Neural progenitor cell (in vitro differentiated cells): ENCODE measurements around the gene ZNF488. TPM values are rescaled to one million over a fixed set of nuclear protein-coding genes. Genes with fewer than 3 reads are reported as not detected.

Source experiments
- DNase-seq: peaks from one replicate; pipeline ENCODE4 v3.0.0-alpha.2; 2016; ENCODE audit warnings: low spot score
- H2AFZ ChIP-seq: fragments of 200-600 bp; sonication (generic); replicated peaks from 2 replicates; pipeline ENCODE4 v1.6.1; 2016; ENCODE audit warnings: antibody characterized with exemption
- H3F3A ChIP-seq: fragments of 200-600 bp; sonication (generic); 2 replicates; pipeline ENCODE4 v1.6.1; 2016; ENCODE audit warnings: antibody characterized with exemption, low read depth
- H3K27ac ChIP-seq: fragments of 200-600 bp; sonication (generic); 2 replicates; pipeline ENCODE4 v1.5.1; 2016; ENCODE audit warnings: mild to moderate bottlenecking
- H3K27me3 ChIP-seq: fragments of 200-600 bp; sonication (generic); 2 replicates; pipeline ENCODE4 v1.6.1; 2016; ENCODE audit warnings: mild to moderate bottlenecking, moderate library complexity
- H3K36me3 ChIP-seq: fragments of 200-600 bp; sonication (generic); 2 replicates; pipeline ENCODE4 v1.5.1; 2016
- H3K4me1 ChIP-seq: fragments of 200-600 bp; sonication (generic); 2 replicates; pipeline ENCODE4 v1.6.1; 2016; ENCODE audit warnings: mixed run types
- H3K4me2 ChIP-seq: fragments of 200-600 bp; sonication (generic); 2 replicates; pipeline ENCODE4 v1.6.1; 2016
- H3K4me3 ChIP-seq: fragments of 200-600 bp; sonication (generic); 2 replicates; pipeline ENCODE4 v1.5.1; 2016
- H3K79me2 ChIP-seq: fragments of 200-600 bp; sonication (generic); 2 replicates; pipeline ENCODE4 v1.6.1; 2016; ENCODE audit warnings: low read depth
- H3K9ac ChIP-seq: fragments of 200-600 bp; sonication (generic); 2 replicates; pipeline ENCODE4 v1.6.1; 2016
- H3K9me3 ChIP-seq: fragments of 200-600 bp; sonication (generic); 2 replicates; pipeline ENCODE4 v1.5.1; 2016; ENCODE audit warnings: low read depth
- H4K20me1 ChIP-seq: fragments of 200-600 bp; sonication (generic); 2 replicates; pipeline ENCODE4 v1.6.1; 2016; ENCODE audit warnings: low read depth
- H3K27ac Mint-ChIP-seq: 3 replicates; pipeline ENCODE4 v1.8.0; 2021; ENCODE audit warnings: mixed read lengths
- H3K27me3 Mint-ChIP-seq: 2 replicates; pipeline ENCODE4 v1.8.0; 2022; ENCODE audit warnings: low read depth, mild to moderate bottlenecking, inconsistent platforms, moderate library complexity, mixed read lengths; ENCODE audit not compliant: insufficient read depth
- H3K36me3 Mint-ChIP-seq: 3 replicates; pipeline ENCODE4 v1.8.0; 2021; ENCODE audit warnings: mixed read lengths
- H3K4me1 Mint-ChIP-seq: 3 replicates; pipeline ENCODE4 v1.8.0; 2021; ENCODE audit warnings: mixed read lengths
- H3K4me3 Mint-ChIP-seq: 3 replicates; pipeline ENCODE4 v1.8.0; 2021; ENCODE audit warnings: mild to moderate bottlenecking, moderate library complexity, mixed read lengths
- H3K9me3 Mint-ChIP-seq: 3 replicates; pipeline ENCODE4 v1.8.0; 2020; ENCODE audit warnings: mixed read lengths
- CTCF ChIP-seq: fragments of 200-600 bp; sonication (generic); IDR thresholded peaks from 2 replicates; pipeline ENCODE4 v1.5.1; 2017; ENCODE audit warnings: antibody characterized with exemption, mild to moderate bottlenecking
- EZH2 ChIP-seq: fragments of 200-600 bp; sonication (generic); IDR thresholded peaks from 2 replicates; pipeline ENCODE4 v1.6.1; 2017; ENCODE audit warnings: antibody characterized with exemption, mild to moderate bottlenecking, moderate library complexity
- EZH2phosphoT487 ChIP-seq: fragments of 200-600 bp; sonication (generic); IDR thresholded peaks from 2 replicates; pipeline ENCODE4 v1.6.1; 2017; ENCODE audit warnings: antibody characterized with exemption
- total RNA-seq: library from RNA; depleted of rRNA; stranded (reverse); fragments of >200 nt; gene quantifications from 2 replicates; pipeline ENCODE4 v1.2.3, GENCODE V29; 2015; ENCODE audit warnings: low replicate concordance

Gene ZNF488
- total RNA-seq, 1 donor from 2014 or later = not detected

DNA sequence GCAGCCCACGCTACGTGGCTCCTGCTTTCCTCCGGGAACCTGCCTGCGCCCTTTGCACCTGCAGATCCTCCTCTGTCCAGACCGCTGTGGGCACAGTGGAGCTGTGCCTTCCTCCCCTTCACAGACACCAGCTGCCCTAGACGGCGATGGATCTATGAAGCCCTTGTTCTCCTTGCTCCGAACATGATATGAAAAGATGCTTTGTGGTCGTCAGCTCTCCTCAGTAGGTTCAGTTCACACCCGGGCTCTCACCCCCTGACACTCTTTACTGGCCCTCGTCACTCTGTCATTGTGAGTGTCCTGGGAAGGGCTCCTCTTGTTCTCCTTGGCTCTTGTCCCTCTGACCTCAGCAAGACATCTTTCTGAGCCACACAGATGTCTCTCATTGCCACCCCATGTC lies 4.2 kb downstream of the ZNF488 start:
- Mint-ChIP-seq H3K4me3 (no peak overlapping the region), H3K27me3 (peaks cover 18% of the 10 kb centered on the region), H3K27ac (no peak overlapping the region), H3K36me3 (no peaks in the 10 kb centered on the region), H3K4me1 (peaks cover 15% of the 10 kb centered on the region), H3K9me3 (no peaks in the 10 kb centered on the region)
- no peak for DNase-seq
- no peak overlapping the region for H3K9ac ChIP-seq
- H3K36me3 ChIP-seq = no peaks in the 10 kb centered on the region
- H3K27me3 ChIP-seq = peaks cover 31% of the 10 kb centered on the region
- H4K20me1 ChIP-seq = no peaks in the 10 kb centered on the region
- TF ChIP-seq EZH2phosphoT487 (no peak), EZH2 (no peak), CTCF (no peak)
- H3K9me3 ChIP-seq = no peaks in the 10 kb centered on the region
- no peak overlapping the region for H3K4me3 ChIP-seq
- peaks cover 2% of the 10 kb centered on the region for H3K4me1 ChIP-seq
- no peak overlapping the region for H3K27ac ChIP-seq
- H2AFZ ChIP-seq = no peak overlapping the region
- H3K4me2 ChIP-seq = no peak overlapping the region
- H3K79me2 ChIP-seq = no peaks in the 10 kb centered on the region
- peaks cover 10% of the 10 kb centered on the region for H3F3A ChIP-seq

- Histone ChIP-seq H3K9me3 (no peaks in the 10 kb centered on the region), H3K27me3 (peaks cover 26% of the 10 kb centered on the region), H3K4me1 (no peaks in the 10 kb centered on the region), H4K20me1 (no peaks in the 10 kb centered on the region), H3K9ac (no peak overlapping the region), H3K79me2 (no peaks in the 10 kb centered on the region), H3K4me3 (no peak overlapping the region), H3K27ac (no peak overlapping the region), H2AFZ (no peak overlapping the region), H3F3A (peaks cover 7% of the 10 kb centered on the region), H3K4me2 (no peak overlapping the region), H3K36me3 (no peaks in the 10 kb centered on the region)
- H3K9me3 Mint-ChIP-seq = no peaks in the 10 kb centered on the region
- peaks cover 18% of the 10 kb centered on the region for H3K27me3 Mint-ChIP-seq
- DNase-seq = no peak
- TF ChIP-seq EZH2 = no peak
- no peak for TF ChIP-seq EZH2phosphoT487
- no peak for TF ChIP-seq CTCF
- no peak overlapping the region for H3K27ac Mint-ChIP-seq
- peaks cover 13% of the 10 kb centered on the region for H3K4me1 Mint-ChIP-seq
- H3K4me3 Mint-ChIP-seq = no peak overlapping the region
- H3K36me3 Mint-ChIP-seq = no peaks in the 10 kb centered on the region
Measured at GRCh38 chr10:47379445-47379785, 4.7 kb downstream of the ZNF488 start.

GRCh38 chr10:47378606-47379444 lies 5.3 kb downstream of the ZNF488 start:
- Mint-ChIP-seq H3K27ac (no peak overlapping the region), H3K4me3 (no peak overlapping the region), H3K36me3 (no peaks in the 10 kb centered on the region), H3K27me3 (peaks cover 18% of the 10 kb centered on the region), H3K9me3 (no peaks in the 10 kb centered on the region), H3K4me1 (peaks cover 12% of the 10 kb centered on the region)
- DNase-seq = no peak
- TF ChIP-seq CTCF (no peak), EZH2phosphoT487 (no peak), EZH2 (no peak)
- H3K9ac ChIP-seq = no peak overlapping the region
- no peaks in the 10 kb centered on the region for H4K20me1 ChIP-seq
- no peaks in the 10 kb centered on the region for H3K79me2 ChIP-seq
- no peaks in the 10 kb centered on the region for H3K36me3 ChIP-seq
- no peak overlapping the region for H2AFZ ChIP-seq
- H3K27ac ChIP-seq = no peak overlapping the region
- H3F3A ChIP-seq = peaks cover 4% of the 10 kb centered on the region
- H3K4me2 ChIP-seq = no peak overlapping the region
- no peaks in the 10 kb centered on the region for H3K9me3 ChIP-seq
- H3K4me3 ChIP-seq = no peak overlapping the region
- H3K27me3 ChIP-seq = peaks cover 20% of the 10 kb centered on the region
- H3K4me1 ChIP-seq = no peaks in the 10 kb centered on the region
